CD4-positive, alpha-beta T cell treated with Interleukin-17A for 4 hours (primary cell): Measurements from ENCODE around the gene ZNF66.
A peak's percentile ranks its signal among the peaks of the same experiment; 100 is the strongest.
"Not testable (repeated sequence)": the region's sequence is repeated elsewhere in the genome, so short reads cannot be mapped to it uniquely, and the experiment has no call there.

Experiments
- DNase-seq: peaks from one replicate; pipeline ENCODE4 v3.0.0-alpha.2; 2020; ENCODE audit warnings: mixed read lengths

ZNF66 gene

DNA sequence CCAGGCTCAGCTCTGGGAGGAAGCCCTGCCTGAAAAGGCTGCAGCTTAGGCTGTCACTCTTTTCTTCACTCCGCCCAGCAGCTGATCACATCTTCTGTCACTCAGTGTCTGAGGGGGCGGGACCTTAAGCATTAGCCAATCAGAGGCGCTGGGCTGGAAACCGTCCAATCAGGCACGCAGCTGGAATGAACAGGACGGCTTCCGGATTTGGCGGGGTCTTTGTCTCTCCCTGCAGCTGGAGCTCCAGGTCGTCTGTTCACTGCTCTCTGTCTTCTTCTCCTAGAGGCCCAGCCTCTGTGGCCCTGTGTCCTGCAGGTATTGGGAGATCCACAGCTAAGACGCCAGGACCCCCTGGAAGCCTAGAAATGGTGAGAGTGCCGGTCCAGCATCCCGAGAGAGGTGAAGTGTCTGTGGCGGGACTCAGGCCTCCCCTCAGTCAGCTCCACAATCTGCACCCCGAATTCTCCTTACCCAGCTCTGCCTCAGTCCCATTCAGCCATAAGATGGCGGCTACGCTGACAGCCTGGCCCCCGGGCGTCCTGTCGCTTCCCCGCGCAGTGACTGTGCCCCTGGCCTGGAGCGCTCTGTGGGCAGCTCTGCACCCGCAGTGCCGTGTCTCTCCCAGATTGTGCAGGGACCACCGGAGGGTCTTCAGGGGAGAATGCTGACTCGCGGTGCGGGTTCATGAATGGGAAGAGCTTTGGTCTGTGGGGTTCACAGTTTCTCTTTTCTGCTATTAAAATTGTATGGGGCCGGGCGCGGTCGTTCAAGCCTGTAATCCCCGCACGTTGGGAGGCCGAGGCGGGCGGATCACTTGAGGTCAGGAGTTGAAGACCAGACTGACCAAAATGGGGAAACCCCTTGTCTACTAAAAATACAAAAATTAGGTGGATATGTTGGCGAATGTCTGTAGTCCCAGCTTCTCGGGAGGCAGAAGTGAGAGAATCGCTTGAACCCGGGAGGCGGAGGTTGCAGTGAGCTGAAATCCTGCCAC, at the start of gene ZNF66:
ZNF66 (plus strand) TSS at position 222 of the 994 bp plus-strand sequence; CDS start at position 366, 144 bp downstream.
- peak; percentile 93 for DNase-seq

DNA sequence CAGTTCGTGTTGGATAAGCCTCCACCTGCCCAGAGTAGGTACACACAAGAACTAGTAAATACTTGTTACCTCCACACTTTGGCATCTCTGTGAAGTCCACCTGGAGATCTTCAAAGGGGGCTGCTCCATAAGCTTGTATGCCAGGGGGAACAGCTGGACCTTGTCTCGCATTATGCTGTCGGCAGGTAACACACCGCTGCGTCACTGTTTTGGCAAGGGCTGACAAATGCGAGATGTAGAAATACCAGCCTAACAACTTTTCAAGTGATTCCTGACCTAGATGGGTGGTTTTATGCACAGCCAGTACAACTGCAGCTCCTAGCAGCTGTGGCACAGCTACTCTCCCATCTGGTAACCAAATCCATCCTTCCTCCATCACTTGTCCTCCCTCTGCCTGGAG, 25.9 kb upstream of the ZNF66 start:
- DNase-seq, result not testable (repeated sequence)

DNA sequence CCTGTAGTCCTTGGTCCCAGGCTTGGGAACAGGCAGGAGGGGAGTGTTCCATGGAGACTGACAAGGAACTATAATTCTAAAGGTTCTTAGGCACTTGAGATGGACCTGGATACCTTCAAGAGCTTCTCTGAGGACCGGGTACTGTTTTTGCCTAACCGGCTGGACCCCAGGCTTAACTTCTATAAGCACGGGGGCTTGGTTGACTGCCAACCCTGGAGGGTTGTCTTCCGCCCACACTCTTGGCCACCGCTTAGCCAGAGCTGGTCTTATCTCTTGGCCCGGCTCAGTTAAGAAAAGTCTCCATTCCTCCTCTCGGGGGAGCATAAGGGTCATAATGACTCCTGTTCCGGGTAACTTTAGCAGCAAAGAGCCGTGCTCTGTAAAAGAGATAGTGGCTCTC, 23.8 kb upstream of the ZNF66 start:
- not testable (repeated sequence) for DNase-seq

DNA sequence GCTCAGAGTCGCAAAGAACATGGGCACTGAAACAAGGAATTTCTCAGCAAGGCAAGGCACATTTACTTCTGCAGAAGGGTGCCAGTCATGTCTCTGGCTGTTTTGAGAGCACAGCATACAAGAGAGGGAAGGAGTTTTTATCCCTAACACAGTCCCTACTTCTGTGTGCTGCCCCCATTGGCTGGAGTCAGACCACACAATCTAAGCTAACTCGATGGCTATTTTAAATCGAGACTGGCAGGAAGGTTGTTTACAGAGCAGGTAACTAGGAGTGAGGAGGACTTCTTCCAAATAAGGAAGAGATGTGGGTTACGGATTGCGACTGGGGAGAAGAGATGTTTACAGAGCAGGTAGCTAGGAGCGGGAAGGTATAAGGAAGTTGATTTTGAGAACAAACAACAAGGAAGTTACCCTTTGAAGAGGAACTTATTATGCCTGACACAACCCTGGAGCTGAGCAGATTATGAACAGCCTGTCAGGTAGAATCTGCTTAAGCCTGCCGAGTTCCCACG, 6.8 kb upstream of the ZNF66 start:
- not testable (repeated sequence) for DNase-seq

DNA sequence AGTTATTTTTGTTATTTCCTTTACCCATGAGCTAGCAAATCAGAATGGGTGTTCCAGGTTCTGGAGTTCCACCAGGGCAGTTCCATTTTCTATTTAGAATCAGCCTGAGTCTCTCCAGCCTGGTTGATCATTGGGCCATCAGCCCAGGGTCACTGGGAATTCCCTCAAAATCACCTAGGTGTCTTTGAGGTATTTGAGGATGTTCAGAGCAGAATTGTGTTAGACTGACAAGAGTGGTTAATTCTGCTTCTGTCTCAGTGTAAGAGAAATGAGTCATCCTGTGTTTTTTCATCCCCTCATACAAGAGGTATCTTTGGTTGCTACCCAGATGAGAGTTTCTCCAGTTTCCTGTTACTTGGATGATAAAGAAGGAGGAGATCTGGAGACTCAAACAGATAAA, 11.7 kb downstream of the ZNF66 start:
- DNase-seq, result no peak

DNA sequence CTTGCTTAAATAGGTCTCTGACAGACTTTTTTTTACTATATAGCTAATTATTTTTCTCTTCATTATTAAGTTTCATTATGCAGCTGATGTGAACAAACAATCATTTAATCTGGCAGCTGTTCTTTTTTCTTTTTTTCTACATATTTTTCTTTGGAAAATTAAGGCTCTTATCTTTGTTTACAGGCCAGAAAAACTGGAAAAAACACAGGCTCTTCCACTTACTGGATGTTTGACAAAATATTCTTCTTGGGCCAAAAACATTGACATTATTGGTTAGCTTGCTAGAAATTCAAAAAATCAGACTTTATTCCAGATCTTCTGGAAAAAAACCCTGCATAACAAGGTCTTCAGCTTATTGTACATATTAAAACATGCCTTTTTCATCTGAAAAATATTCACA, 15.7 kb downstream of the ZNF66 start:
- DNase-seq, result no peak

DNA sequence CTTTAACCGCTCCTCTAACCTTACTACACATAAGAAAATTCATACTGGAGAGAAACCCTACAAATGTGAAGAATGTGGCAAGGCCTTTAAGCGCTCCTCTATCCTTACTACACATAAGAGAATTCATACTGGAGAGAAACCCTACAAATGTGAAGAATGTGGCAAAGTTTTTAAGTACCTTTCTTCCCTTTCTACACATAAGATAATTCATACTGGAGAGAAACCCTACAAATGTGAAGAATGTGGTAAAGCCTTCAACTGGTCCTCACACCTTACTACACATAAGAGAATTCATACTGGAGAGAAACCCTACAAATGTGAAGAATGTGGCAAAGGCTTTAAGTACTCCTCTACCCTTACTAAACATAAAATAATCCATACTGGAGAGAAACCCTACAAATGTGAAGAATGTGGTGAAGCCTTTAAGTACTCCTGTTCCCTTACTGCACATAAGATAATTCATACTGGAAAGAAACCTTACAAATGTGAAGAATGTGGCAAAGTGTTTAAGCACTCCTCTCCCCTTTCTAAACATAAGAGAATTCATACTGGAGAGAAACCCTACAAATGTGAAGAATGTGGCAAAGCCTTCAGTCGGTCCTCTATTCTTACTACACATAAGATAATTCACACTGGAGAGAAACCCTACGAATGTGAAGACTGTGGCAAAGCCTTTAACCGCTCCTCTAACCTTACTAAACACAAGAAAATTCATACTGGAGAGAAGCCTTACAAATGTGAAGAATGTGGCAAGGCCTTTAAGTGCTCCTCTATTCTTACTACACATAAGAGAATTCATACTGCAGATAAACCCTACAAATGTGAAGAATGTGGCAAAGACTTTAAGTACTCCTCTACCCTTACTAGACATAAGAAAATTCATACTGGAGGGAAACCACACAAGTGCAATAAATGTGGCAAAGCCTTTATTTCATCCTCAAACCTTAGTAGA, 30.5 kb downstream of the ZNF66 start:
- DNase-seq, result not testable (repeated sequence)

DNA sequence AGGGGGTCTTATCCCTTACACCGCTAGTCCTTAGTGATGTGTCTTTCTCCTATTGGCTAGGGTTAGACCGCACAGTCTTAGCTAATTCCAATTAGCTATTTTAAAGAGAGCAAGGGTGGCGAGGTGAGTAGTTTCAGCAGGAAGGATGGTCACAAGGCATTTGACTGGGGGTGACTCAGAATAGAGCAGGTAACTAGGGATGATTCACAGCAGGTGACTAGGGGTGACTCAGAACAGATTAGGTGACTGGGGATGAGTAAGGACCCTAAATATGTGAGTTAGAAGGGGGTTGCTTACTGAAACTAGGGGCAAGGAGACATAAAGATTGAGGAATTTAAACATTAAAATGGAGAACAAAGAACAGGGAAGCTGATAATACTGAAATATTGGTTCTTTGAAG, 64.3 kb downstream of the ZNF66 start:
- DNase-seq, result no peak
